K562 (cell line): Measurements from ENCODE around the gene UBE2E2.

Experiments used
- JUND ChIP-seq, 2 experiments: IDR thresholded peaks; 2 replicates in 1 of 2; 3 replicates in 1 of 2; pipeline ENCODE4 v1.6.1; 2011; ENCODE audit warnings: borderline replicate concordance in 2 of 2, low read depth in 2 of 2, low read length in 2 of 2, improper control_type of control experiment in 1 of 2, missing biosample characterization in 1 of 2, missing genetic modification characterization in 1 of 2, missing genetic modification reagents in 1 of 2
- MED1 ChIP-seq: sonication (generic); formaldehyde crosslinking; IDR thresholded peaks from 2 replicates; pipeline ENCODE4 v1.8.1; 2023; ENCODE audit warnings: missing genetic modification reagents, borderline replicate concordance
- NFE2 ChIP-seq: IDR thresholded peaks from 2 replicates; pipeline ENCODE4 v1.6.1; 2014; ENCODE audit warnings: antibody characterized with exemption, low read depth
- POLR2A ChIP-seq: fragments of 450-650 bp; conservative IDR thresholded peaks from 2 replicates; pipeline ENCODE4 v1.6.1; 2016
- POLR2AphosphoS5 ChIP-seq: IDR thresholded peaks from 2 replicates; pipeline ENCODE4 v1.6.1; 2011; ENCODE audit warnings: mild to moderate bottlenecking, low read depth, low read length, moderate library complexity; ENCODE audit not compliant: control insufficient read depth, insufficient read depth
- POU5F1 ChIP-seq: fragments of 150-350 bp; IDR thresholded peaks from 2 replicates; pipeline ENCODE4 v1.6.1; 2014; ENCODE audit warnings: borderline replicate concordance, low read length, low read depth, mild to moderate bottlenecking; ENCODE audit not compliant: partially characterized antibody
- ZNF124 ChIP-seq: sonication (generic); formaldehyde crosslinking; IDR thresholded peaks from 2 replicates; pipeline ENCODE4 v1.8.1; 2022; ENCODE audit warnings: missing genetic modification reagents
- ZNF274 ChIP-seq: IDR thresholded peaks from 2 replicates; pipeline ENCODE4 v1.6.1; 2011; ENCODE audit warnings: low read depth, mild to moderate bottlenecking, low read length, moderate library complexity, borderline replicate concordance

DNA sequence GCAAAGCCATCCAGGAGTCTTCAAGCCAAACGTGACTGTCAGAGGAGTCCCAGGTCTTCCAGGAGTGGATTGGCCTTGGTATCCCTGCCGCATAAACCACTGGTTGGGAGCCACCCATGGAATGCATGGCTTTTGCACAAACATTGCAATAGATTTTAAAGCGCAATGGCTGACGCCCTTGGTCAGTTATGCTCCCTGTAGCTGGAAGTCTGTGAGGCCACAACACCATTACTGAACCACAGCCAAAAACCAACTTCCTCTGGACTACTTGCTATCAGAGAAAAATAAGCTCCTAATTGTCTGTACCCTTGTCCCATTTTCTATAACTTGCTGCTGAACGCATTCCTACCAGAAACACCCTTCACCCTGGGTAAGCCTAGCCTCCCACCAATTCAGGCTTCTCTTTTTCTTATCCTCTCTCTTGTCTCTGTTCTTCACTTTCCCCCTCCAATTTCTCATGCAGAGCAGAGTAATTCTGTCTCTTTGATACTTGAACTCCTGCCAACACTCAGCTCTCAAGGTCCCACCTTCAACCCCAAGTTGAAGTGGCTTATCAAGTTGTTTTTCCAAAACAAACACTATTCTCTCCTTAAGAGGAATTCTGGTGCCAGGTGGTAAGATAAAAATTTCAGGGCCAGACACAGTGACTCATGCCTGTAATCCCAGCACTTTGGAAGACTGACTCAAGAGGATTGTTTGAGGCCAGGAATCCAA, 426.2 kb downstream of the UBE2E2 start:
- TF ChIP-seq NFE2 (no peak), POLR2A (no peak), MED1 (no peak), ZNF124 (CRISPR knock-in tag) (no peak), POU5F1 (no peak), JUND (IDR thresholded peaks at IDR 0.05; ENCODE audit: borderline replicate concordance, low read depth, low read length) (no peak), JUND (tag; IDR thresholded peaks at IDR 0.05; ENCODE audit: borderline replicate concordance, low read depth, low read length) (no peak), POLR2AphosphoS5 (no peak), ZNF274 (no peak)
